Neural progenitor cell (in vitro differentiated cells): ENCODE data around the gene COL13A1.

Experiments
- EZH2 ChIP-seq: fragments of 200-600 bp; sonication (generic); IDR thresholded peaks from 2 replicates; pipeline ENCODE4 v1.6.1; 2017; ENCODE audit warnings: antibody characterized with exemption, mild to moderate bottlenecking, moderate library complexity
- EZH2phosphoT487 ChIP-seq: fragments of 200-600 bp; sonication (generic); IDR thresholded peaks from 2 replicates; pipeline ENCODE4 v1.6.1; 2017; ENCODE audit warnings: antibody characterized with exemption
- TF ChIP-seq, protein P1 (sequence below): fragments of 200-600 bp; sonication (generic); IDR thresholded peaks from 2 replicates; pipeline ENCODE4 v1.5.1; 2017; ENCODE audit warnings: antibody characterized with exemption, mild to moderate bottlenecking

DNA sequence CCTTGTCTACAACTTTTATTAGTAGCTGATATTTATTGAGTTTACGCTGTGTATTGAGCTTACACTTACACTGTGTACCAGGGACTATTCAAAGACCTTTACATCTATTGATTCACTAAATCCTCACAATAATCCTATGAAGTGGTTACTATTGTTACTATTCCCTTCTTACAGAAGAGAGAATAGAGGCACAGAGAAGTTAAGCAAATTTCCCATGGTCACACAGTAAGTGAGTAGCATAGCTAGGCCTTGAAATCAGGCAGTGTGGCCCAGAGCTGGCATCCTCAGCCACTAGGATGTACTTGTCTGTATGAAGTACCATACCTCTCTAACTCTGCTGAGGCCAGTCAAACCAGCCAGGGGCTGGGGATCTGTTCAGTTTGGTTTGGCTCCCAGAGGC lies 7.6 kb downstream of the COL13A1 start:
- TF ChIP-seq, protein P1, sequence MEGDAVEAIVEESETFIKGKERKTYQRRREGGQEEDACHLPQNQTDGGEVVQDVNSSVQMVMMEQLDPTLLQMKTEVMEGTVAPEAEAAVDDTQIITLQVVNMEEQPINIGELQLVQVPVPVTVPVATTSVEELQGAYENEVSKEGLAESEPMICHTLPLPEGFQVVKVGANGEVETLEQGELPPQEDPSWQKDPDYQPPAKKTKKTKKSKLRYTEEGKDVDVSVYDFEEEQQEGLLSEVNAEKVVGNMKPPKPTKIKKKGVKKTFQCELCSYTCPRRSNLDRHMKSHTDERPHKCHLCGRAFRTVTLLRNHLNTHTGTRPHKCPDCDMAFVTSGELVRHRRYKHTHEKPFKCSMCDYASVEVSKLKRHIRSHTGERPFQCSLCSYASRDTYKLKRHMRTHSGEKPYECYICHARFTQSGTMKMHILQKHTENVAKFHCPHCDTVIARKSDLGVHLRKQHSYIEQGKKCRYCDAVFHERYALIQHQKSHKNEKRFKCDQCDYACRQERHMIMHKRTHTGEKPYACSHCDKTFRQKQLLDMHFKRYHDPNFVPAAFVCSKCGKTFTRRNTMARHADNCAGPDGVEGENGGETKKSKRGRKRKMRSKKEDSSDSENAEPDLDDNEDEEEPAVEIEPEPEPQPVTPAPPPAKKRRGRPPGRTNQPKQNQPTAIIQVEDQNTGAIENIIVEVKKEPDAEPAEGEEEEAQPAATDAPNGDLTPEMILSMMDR = no peak
- no peak for TF ChIP-seq EZH2
- no peak for TF ChIP-seq EZH2phosphoT487
